Keratinocyte (primary cell): ENCODE data around the gene S100PBP. TPM values are rescaled to one million over a fixed set of nuclear protein-coding genes. Genes with fewer than 3 reads are reported as not detected.
A peak's percentile ranks its signal among the peaks of the same experiment; 100 is the strongest.

Experiments used
- DNase-seq: peaks from one replicate; pipeline ENCODE4 v3.0.0-alpha.2; 2011; ENCODE audit warnings: low read depth, missing footprints, low spot score
- FAIRE-seq: peaks from 2 replicates; lab custom pipeline; 2011; peaks lifted over from hg19 to GRCh38; lab: Jason Lieb, UNC
- H2AFZ ChIP-seq: 2 replicates; pipeline ENCODE4 v1.6.0; 2012; ENCODE audit warnings: low read length, control low read depth, inconsistent platforms; ENCODE audit not compliant: control insufficient read depth
- H3K27ac ChIP-seq: 2 replicates; pipeline ENCODE4 v1.5.1; 2011; ENCODE audit warnings: low read length; ENCODE audit not compliant: control insufficient read depth, insufficient read depth
- H3K27me3 ChIP-seq: 3 replicates; pipeline ENCODE4 v1.6.0; 2011; ENCODE audit warnings: low read length; ENCODE audit not compliant: control insufficient read depth, insufficient read depth; ENCODE audit errors: extremely low read depth
- H3K36me3 ChIP-seq, 2 experiments: 2 replicates in 1 of 2; 3 replicates in 1 of 2; pipeline ENCODE4 v1.5.1; 2011; ENCODE audit warnings: low read length in 2 of 2, mild to moderate bottlenecking in 1 of 2; ENCODE audit not compliant: control insufficient read depth in 2 of 2, insufficient read depth in 2 of 2; ENCODE audit errors: extremely low read depth in 1 of 2
- H3K4me1 ChIP-seq: 3 replicates; pipeline ENCODE4 v1.5.1; 2011; ENCODE audit warnings: low read length; ENCODE audit not compliant: control insufficient read depth, insufficient read depth; ENCODE audit errors: extremely low read depth
- H3K4me2 ChIP-seq: 3 replicates; pipeline ENCODE4 v1.6.0; 2011; ENCODE audit warnings: low read depth, low read length; ENCODE audit not compliant: control insufficient read depth, insufficient read depth; ENCODE audit errors: extremely low read depth
- H3K4me3 ChIP-seq, 3 experiments: fragments of 200-600 bp in 1 of 3; sonication (generic) in 1 of 3; 2 replicates in 2 of 3; 3 replicates in 1 of 3; pipeline ENCODE4 v1.5.1; 2011 to 2016; ENCODE audit warnings: low read length in 3 of 3, mild to moderate bottlenecking in 3 of 3, control low read depth in 2 of 3, inconsistent platforms in 1 of 3, low read depth in 1 of 3, mixed read lengths in 1 of 3, mixed run types in 1 of 3, moderate library complexity in 1 of 3; ENCODE audit not compliant: control insufficient read depth in 2 of 3, insufficient read depth in 2 of 3; ENCODE audit errors: extremely low read depth in 1 of 3
- H3K79me2 ChIP-seq: 2 replicates; pipeline ENCODE4 v1.6.0; 2012; ENCODE audit warnings: low read length; ENCODE audit not compliant: control insufficient read depth, insufficient read depth
- H3K9ac ChIP-seq: 3 replicates; pipeline ENCODE4 v1.6.0; 2011; ENCODE audit warnings: low read length; ENCODE audit not compliant: control insufficient read depth, insufficient read depth; ENCODE audit errors: extremely low read depth
- H3K9me1 ChIP-seq: 3 replicates; pipeline ENCODE4 v1.6.0; 2011; ENCODE audit warnings: low read length; ENCODE audit not compliant: control insufficient read depth, insufficient read depth; ENCODE audit errors: extremely low read depth
- H3K9me3 ChIP-seq: 2 replicates; pipeline ENCODE4 v1.5.1; 2012; ENCODE audit warnings: low read depth, low read length; ENCODE audit not compliant: control insufficient read depth
- H4K20me1 ChIP-seq: 3 replicates; pipeline ENCODE4 v1.6.0; 2011; ENCODE audit warnings: low read length; ENCODE audit not compliant: control insufficient read depth, insufficient read depth; ENCODE audit errors: extremely low read depth
- EZH2 ChIP-seq: IDR thresholded peaks from one replicate; pipeline ENCODE4 v1.6.1; 2012; ENCODE audit warnings: inconsistent platforms, mild to moderate bottlenecking, low read length, moderate library complexity
- dilution Hi-C: fragments of 300-500 bp; cut with MboI; formaldehyde crosslinking; loops from one replicate; pipeline ENCODE4 v1.7.0; 2020; ENCODE audit warnings: low sequenced_read_pairs; ENCODE audit not compliant: extremely low pct_ligation_motif_present
- polyA plus RNA-seq, 5 experiments: library from polyadenylated mRNA; depleted of rRNA in 3 of 5; stranded (reverse) in 3 of 5; stranded (forward) in 1 of 5; unstranded in 1 of 5; fragments of >200 nt; gene quantifications; 1 replicate in 1 of 5; 2 replicates in 3 of 5; 3 replicates in 1 of 5; pipeline versions ENCODE4 v1.2.1 to v1.2.3, GENCODE V29; 2011 to 2012; ENCODE audit warnings: missing spikeins in 2 of 5, low read depth in 1 of 5, low replicate concordance in 1 of 5
- TF ChIP-seq, protein P1 (sequence below), 3 experiments: IDR thresholded peaks in 1 of 3; conservative IDR thresholded peaks in 1 of 3; optimal IDR thresholded peaks in 1 of 3; 2 replicates in 2 of 3; 3 replicates in 1 of 3; pipeline versions ENCODE3 to v1.5.1; 2011; ENCODE audit warnings: low read length in 3 of 3, mild to moderate bottlenecking in 3 of 3, moderate library complexity in 2 of 3, control low read depth in 1 of 3, inconsistent platforms in 1 of 3; ENCODE audit not compliant: insufficient read depth in 2 of 3; ENCODE audit errors: extremely low read depth in 1 of 3

Gene S100PBP
- polyA plus RNA-seq, 1 donor (not counting 4 experiments of a cell fraction or from before 2014, with no cell fraction given) = 29.0 TPM

DNA sequence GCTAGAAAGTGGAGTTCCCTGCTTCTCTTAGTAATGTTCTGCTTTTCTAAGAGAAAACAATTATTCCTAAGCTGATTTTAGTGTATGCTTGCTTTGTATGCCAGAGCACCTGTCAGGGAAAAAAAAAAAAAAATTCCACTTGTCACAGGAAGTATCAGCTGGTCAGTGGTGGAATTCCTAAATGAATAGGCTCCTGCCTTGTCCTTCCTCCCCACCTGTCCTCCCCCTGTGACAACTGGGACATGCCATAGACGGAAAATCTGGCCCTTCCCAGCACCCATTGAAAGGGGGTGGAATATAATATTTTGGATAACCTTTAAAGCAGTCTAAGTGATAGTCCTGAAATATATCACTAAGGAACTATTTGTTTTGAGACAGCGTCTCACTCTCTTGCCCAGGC, 42.5 kb downstream of the S100PBP start:
- Histone ChIP-seq H3K9me1 (no peaks in the 10 kb centered on the region), H4K20me1 (no peaks in the 10 kb centered on the region), H3K4me3 (no peak overlapping the region), H3K27ac (no peak overlapping the region), H3K36me3 (peaks cover 1 to 9% of the 10 kb centered on the region in 2 experiments), H3K9me3 (no peaks in the 10 kb centered on the region), H3K4me2 (no peak overlapping the region), H2AFZ (no peak overlapping the region), H3K9ac (no peak overlapping the region), H3K4me1 (peaks cover 14% of the 10 kb centered on the region), H3K79me2 (no peaks in the 10 kb centered on the region), H3K27me3 (no peaks in the 10 kb centered on the region)
- dilution Hi-C loops = no loop called here
- no peak for TF ChIP-seq EZH2
- TF ChIP-seq, protein P1, sequence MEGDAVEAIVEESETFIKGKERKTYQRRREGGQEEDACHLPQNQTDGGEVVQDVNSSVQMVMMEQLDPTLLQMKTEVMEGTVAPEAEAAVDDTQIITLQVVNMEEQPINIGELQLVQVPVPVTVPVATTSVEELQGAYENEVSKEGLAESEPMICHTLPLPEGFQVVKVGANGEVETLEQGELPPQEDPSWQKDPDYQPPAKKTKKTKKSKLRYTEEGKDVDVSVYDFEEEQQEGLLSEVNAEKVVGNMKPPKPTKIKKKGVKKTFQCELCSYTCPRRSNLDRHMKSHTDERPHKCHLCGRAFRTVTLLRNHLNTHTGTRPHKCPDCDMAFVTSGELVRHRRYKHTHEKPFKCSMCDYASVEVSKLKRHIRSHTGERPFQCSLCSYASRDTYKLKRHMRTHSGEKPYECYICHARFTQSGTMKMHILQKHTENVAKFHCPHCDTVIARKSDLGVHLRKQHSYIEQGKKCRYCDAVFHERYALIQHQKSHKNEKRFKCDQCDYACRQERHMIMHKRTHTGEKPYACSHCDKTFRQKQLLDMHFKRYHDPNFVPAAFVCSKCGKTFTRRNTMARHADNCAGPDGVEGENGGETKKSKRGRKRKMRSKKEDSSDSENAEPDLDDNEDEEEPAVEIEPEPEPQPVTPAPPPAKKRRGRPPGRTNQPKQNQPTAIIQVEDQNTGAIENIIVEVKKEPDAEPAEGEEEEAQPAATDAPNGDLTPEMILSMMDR (optimal IDR thresholded peaks at IDR 0.05 in 1 of 3, IDR thresholded peaks at IDR 0.05 in 1 of 3, conservative IDR thresholded peaks at IDR 0.05 in 1 of 3; ENCODE audit: extremely low read depth in 1 of 3, insufficient read depth in 2 of 3, low read length in 3 of 3) = no peak
- FAIRE-seq (no peak), DNase-seq (no peak)

- Histone ChIP-seq H3K4me3 (no peak overlapping the region), H3K4me1 (peaks cover 14% of the 10 kb centered on the region), H3K9me1 (no peaks in the 10 kb centered on the region), H3K27me3 (no peaks in the 10 kb centered on the region), H3K79me2 (no peaks in the 10 kb centered on the region), H3K27ac (no peak overlapping the region), H3K4me2 (no peak overlapping the region), H4K20me1 (no peaks in the 10 kb centered on the region), H3K36me3 (peaks cover 1 to 9% of the 10 kb centered on the region in 2 experiments), H2AFZ (no peak overlapping the region), H3K9ac (no peak overlapping the region), H3K9me3 (no peaks in the 10 kb centered on the region)
- dilution Hi-C loops = no loop called here
- FAIRE-seq (peak; percentile 5), DNase-seq (no peak)
- TF ChIP-seq, protein P1 (optimal IDR thresholded peaks at IDR 0.05 in 1 of 3, IDR thresholded peaks at IDR 0.05 in 1 of 3, conservative IDR thresholded peaks at IDR 0.05 in 1 of 3; ENCODE audit: extremely low read depth in 1 of 3, insufficient read depth in 2 of 3, low read length in 3 of 3) = no peak
- TF ChIP-seq EZH2 = no peak
Observed at GRCh38 chr1:32860566-32860965, 43.1 kb downstream of the S100PBP start.
